ENCODE measurements around the gene TMCC2. TPM values are rescaled to one million over a fixed set of nuclear protein-coding genes. Genes with fewer than 3 reads are reported as not detected.

TMCC2 gene
- total and polyA plus RNA-seq, 2 of the 4 experiments (the other 2 are of a cell fraction), result 2.0 to 4.2 TPM

- H2AK9ac ChIP-seq (replicated peaks; ENCODE audit: low read depth, low read length, poor library complexity), result peak overlapping the region; percentile 94
- no peak overlapping the region for H3K4me3 ChIP-seq (ENCODE audit: insufficient read depth, low read depth, low read length)
- peaks cover 39% of the 10 kb centered on the region for H3K9me1 ChIP-seq (ENCODE audit: insufficient read depth, low read length)
- H4K5ac ChIP-seq (ENCODE audit: low read depth, low read length), result peak overlapping the region; percentile 91
- peak overlapping the region; percentile 99 for H3K14ac ChIP-seq (replicated peaks; ENCODE audit: low read depth, low read length)
- peak overlapping the region; percentile 61 for H3K9ac ChIP-seq (ENCODE audit: low read depth, low read length)
- ChIA-PET CTCF (interaction anchor here (0.6 to 1.9 kb wide), 5 partner anchors 9 to 243 kb away, joined by 3 to 8 read pairs (median 3); no protein-coding TSS in a partner anchor), POLR2A (ENCODE audit: unreplicated experiment) (interaction anchor here (0.6 kb wide), 1 partner anchor 896 kb away, joined by 3 read pairs; no protein-coding TSS in a partner anchor)
- ATAC-seq (ENCODE audit: low read depth) (peak; percentile 71), DNase-seq (peak; percentile 99)
- H3K79me1 ChIP-seq (ENCODE audit: low read depth in 1 of 2, low read length in 2 of 2), result peaks cover 13 to 49% of the 10 kb centered on the region in 2 experiments; a peak in 3 of 4 replicates
- intact Hi-C loops (cut with micrococcal nuclease) (loop anchor here (1.0 kb wide), 1 partner anchor 10 kb away; no protein-coding TSS in a partner anchor), dilution Hi-C loops (cut with HindIII; ENCODE audit: low sequenced_read_pairs, unreplicated experiment) (no loop called here), in situ Hi-C loops (cut with MboI; ENCODE audit: low sequenced_read_pairs) (no loop called here)
- H3K9me3 ChIP-seq (ENCODE audit: control insufficient read depth, insufficient read depth, low read length), result no peaks in the 10 kb centered on the region
- H3K27me3 ChIP-seq (ENCODE audit: control insufficient read depth, insufficient read depth, low read length), result no peaks in the 10 kb centered on the region
- H3K27ac ChIP-seq (ENCODE audit: insufficient read depth, low read length), result peak overlapping the region; percentile 98
- H4K91ac ChIP-seq (ENCODE audit: insufficient read depth, low read depth, low read length), result peak overlapping the region; percentile 97
- peak overlapping the region; percentile 100 for H2BK120ac ChIP-seq (ENCODE audit: low read depth, low read length)
- H3K18ac ChIP-seq (ENCODE audit: low read depth, low read length), result peak overlapping the region; percentile 92
- BruUV-seq (replicated peaks), result no TSS peak
- H2AK5ac ChIP-seq (ENCODE audit: low read depth, low read length), result peak overlapping the region; percentile 99
- H3K4ac ChIP-seq (ENCODE audit: low read depth, low read length), result peak overlapping the region; percentile 99
- peak overlapping the region; percentile 97 for H2BK5ac ChIP-seq (ENCODE audit: low read depth, low read length, poor library complexity, severe bottlenecking)
- H2BK20ac ChIP-seq (ENCODE audit: low read depth, low read length), result peak overlapping the region; percentile 100
- H3K23ac ChIP-seq (ENCODE audit: low read depth, low read length), result peak overlapping the region; percentile 99
- H3K56ac ChIP-seq (ENCODE audit: extremely low read depth, insufficient read depth, low read length), result peak overlapping the region; percentile 96
- H3K4me1 ChIP-seq (ENCODE audit: control insufficient read depth, insufficient read depth, low read length), result peaks cover 31% of the 10 kb centered on the region
- peak overlapping the region; percentile 25 for H3K4me2 ChIP-seq (ENCODE audit: low read depth, low read length)
- H4K8ac ChIP-seq (ENCODE audit: low read depth in 2 of 2, low read length in 2 of 2), result peak overlapping the region; percentile 97 to 99
- peak overlapping the region; percentile 99 for H2BK15ac ChIP-seq (ENCODE audit: low read depth, low read length)
- 30% methylated on average over 2 of the region's 6 CpGs; no CpG with 5 or more reads in 1 of the 2 experiments for WGBS, 2 experiments (ENCODE audit: extremely low coverage in 2 of 2, insufficient read length in 1 of 2)
- no peaks in the 10 kb centered on the region for H4K20me1 ChIP-seq (ENCODE audit: insufficient read depth, low read length)
- H2AFZ ChIP-seq (replicated peaks; ENCODE audit: low read length, poor library complexity), result peak overlapping the region; percentile 79
- no peaks in the 10 kb centered on the region for H3K36me3 ChIP-seq (ENCODE audit: control insufficient read depth, insufficient read depth, low read length)
- no peak for TF ChIP-seq MXI1 (IDR thresholded peaks at IDR 0.05; ENCODE audit: borderline replicate concordance, low read depth, low read length)
- TF ChIP-seq BHLHE40 (IDR thresholded peaks at IDR 0.05; ENCODE audit: low read depth, low read length), result peak; percentile 44; the same call in 1 of the 2 replicates
- TF ChIP-seq CTCF (conservative IDR thresholded peaks at IDR 0.05; ENCODE audit: low read depth, low read length), result no peak
- TF ChIP-seq RFX5 (IDR thresholded peaks at IDR 0.05; ENCODE audit: low read depth, low read length), result no peak
- TF ChIP-seq POLR2A (IDR thresholded peaks at IDR 0.05; ENCODE audit: low read depth, low read length), result no peak
- TF ChIP-seq CEBPB (IDR thresholded peaks at IDR 0.05; ENCODE audit: low read depth, low read length), result no peak
- TF ChIP-seq ELK1 (IDR thresholded peaks at IDR 0.05; ENCODE audit: borderline replicate concordance, low read depth, low read length), result no peak
- TF ChIP-seq FOS (IDR thresholded peaks at IDR 0.05; ENCODE audit: low read depth, low read length), result peak; percentile 94
- TF ChIP-seq RAD21 (IDR thresholded peaks at IDR 0.05; ENCODE audit: low read length), result peak; percentile 15; the same call in 1 of the 2 replicates
- peak; percentile 29 for TF ChIP-seq RCOR1 (IDR thresholded peaks at IDR 0.05; ENCODE audit: insufficient replicate concordance, low read length)
- peak; percentile 41 for TF ChIP-seq MAFK (IDR thresholded peaks at IDR 0.05; ENCODE audit: low read depth, low read length)
- no peak; the same call in 1 of the 2 replicates for TF ChIP-seq NFE2L2 (IDR thresholded peaks at IDR 0.05; ENCODE audit: low read depth, low read length)
- peak; percentile 25; the same call in 1 of the 2 replicates for TF ChIP-seq SMC3 (IDR thresholded peaks at IDR 0.05; ENCODE audit: low read depth, low read length)
- no peak for TF ChIP-seq CHD1 (IDR thresholded peaks at IDR 0.05; ENCODE audit: low read depth, low read length)
- TF ChIP-seq MAZ (IDR thresholded peaks at IDR 0.05; ENCODE audit: borderline replicate concordance, low read depth, low read length), result peak; percentile 70; the same call in 1 of the 2 replicates
These were observed 66.6 kb downstream of the TMCC2 start for GRCh38 chr1:205294175-205294917.
